AG09309 (cell line): Measurements from ENCODE around the gene CLP1.

ENCODE experiments used
- DNase-seq: peaks from one replicate; pipeline ENCODE4 v3.0.0-alpha.2; 2010; ENCODE audit warnings: low read depth
- H3K4me3 ChIP-seq: 2 replicates; pipeline ENCODE4 v1.5.1; 2011; ENCODE audit warnings: mild to moderate bottlenecking, low read depth, low read length, moderate library complexity; ENCODE audit not compliant: control insufficient read depth
- TF ChIP-seq, protein P1 (sequence below): IDR thresholded peaks from 2 replicates; pipeline ENCODE4 v1.5.1; 2011; ENCODE audit warnings: mild to moderate bottlenecking, low read depth, low read length, inconsistent platforms; ENCODE audit not compliant: insufficient read depth, control insufficient read depth; ENCODE audit errors: missing control alignments

Gene CLP1

DNA sequence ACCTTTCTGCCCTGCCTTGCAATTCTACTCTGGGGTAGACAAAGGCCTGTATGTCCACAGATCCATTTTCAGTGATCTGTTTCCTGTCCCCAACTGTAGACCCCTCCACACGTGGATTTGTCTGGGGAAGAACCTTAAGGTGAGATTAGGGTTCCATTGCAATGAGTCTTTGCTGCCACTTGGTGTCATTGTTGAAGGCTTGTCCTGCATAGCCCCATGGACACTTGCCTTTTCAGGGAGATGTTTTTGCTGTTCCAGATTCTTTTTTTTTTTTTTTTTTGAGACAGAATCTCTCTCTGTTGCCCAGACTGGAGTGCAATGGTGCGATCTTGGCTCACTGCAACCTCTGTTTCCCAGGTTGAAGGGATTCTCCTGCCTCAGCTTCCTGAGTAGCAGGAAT, 38.2 kb upstream of the CLP1 start:
- TF ChIP-seq, protein P1, sequence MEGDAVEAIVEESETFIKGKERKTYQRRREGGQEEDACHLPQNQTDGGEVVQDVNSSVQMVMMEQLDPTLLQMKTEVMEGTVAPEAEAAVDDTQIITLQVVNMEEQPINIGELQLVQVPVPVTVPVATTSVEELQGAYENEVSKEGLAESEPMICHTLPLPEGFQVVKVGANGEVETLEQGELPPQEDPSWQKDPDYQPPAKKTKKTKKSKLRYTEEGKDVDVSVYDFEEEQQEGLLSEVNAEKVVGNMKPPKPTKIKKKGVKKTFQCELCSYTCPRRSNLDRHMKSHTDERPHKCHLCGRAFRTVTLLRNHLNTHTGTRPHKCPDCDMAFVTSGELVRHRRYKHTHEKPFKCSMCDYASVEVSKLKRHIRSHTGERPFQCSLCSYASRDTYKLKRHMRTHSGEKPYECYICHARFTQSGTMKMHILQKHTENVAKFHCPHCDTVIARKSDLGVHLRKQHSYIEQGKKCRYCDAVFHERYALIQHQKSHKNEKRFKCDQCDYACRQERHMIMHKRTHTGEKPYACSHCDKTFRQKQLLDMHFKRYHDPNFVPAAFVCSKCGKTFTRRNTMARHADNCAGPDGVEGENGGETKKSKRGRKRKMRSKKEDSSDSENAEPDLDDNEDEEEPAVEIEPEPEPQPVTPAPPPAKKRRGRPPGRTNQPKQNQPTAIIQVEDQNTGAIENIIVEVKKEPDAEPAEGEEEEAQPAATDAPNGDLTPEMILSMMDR = no peak
- no peak overlapping the region for H3K4me3 ChIP-seq
- DNase-seq = no peak

DNA sequence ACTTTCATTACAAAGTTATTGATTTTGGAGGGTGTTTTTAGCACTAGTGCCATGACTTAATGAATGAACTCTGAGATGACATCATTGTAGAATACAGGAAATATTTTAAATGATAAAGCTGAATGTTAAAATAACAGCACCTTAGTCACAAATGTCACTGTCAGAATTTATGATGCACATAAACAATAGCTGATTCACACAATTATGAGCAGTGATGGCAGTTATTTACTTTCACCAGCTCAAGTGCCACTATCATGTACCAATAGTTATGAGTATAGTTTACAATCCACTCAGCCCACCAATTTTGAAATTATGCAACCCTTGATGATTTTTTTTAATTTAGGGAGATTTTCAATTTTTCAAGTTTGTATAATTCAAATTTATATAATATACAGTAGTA, 37.1 kb upstream of the CLP1 start:
- DNase-seq = no peak
- no peak overlapping the region for H3K4me3 ChIP-seq
- TF ChIP-seq, protein P1 = no peak

DNA sequence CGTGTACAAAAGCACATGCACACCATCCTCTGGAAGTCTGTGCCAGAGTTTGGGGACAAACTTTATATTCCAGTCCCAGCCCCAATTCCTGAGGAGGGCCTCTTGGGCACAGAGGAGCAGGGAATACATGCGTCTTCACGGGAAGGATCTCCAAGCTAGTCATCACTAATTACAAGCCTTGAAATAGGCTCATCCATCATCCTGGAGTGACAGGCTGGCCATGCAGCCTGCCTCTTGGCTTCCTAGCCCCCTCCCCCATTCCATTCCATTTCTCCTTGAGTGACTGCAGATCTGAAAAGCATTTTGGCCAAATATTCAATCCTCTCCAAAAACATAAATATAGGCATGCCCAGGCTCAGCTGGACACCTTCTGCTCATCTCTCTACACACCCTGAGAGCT, 35.3 kb upstream of the CLP1 start:
- TF ChIP-seq, protein P1 = no peak
- no peak overlapping the region for H3K4me3 ChIP-seq
- DNase-seq = no peak

DNA sequence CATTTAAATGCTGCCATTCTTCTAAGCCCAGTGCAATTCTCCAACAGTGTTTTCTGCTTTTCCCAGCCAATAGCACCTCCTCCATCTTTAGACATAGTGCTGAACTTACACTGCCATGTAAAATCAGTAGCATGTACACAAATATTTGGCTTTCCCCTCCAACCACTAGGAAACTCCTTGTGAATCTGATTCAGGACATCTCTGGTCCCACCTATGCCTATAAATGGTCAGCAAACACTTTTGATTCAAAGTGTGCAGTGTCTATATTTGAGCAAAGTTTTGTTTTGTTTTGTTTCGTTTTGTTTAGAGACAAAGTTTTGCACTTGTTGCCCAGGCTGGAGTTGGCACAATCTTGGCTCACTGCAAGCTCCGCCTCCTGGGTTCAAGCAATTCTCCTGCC, 32.7 kb upstream of the CLP1 start:
- TF ChIP-seq, protein P1 = no peak
- no peak overlapping the region for H3K4me3 ChIP-seq
- no peak for DNase-seq

DNA sequence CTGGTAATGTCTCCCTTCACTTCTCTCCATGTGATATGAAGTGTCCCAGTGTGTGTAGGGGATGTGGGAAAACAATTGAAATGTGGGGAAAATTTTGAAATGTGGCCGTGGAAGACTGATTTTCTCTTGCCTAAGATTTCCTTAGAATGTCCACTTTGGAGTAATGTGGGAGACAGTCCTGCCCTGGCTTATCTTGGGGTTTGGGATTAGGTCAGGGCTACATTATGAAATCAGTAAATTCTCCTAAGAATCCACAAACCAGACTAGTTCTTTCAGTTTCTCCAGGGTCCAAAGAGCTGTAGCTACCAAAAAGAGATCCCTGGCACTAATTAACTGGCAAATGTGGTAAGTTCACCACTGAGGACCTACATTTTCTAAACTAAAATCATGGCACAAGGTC, 30.7 kb upstream of the CLP1 start:
- no peak overlapping the region for H3K4me3 ChIP-seq
- DNase-seq = no peak
- TF ChIP-seq, protein P1 = no peak

DNA sequence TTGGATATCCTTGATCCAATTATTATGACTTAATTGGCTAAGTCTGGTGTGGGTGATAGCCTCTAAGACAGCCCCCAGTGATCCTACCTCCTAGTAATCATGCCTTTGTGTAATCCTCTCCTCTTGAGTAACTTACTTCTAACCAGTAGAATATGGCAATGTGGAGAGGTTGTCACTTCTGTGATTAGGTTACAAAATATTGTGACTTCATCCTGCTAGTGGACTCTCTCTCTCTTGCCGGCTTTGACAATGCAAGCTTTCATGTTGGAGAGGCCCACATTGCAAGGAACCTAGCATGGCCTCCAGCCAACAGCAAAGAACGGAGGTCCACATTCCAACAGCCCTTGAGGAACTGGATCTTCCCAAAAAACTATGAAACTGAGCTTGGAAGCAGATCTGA, 27.4 kb upstream of the CLP1 start:
- no peak overlapping the region for H3K4me3 ChIP-seq
- DNase-seq = no peak
- TF ChIP-seq, protein P1 = no peak

DNA sequence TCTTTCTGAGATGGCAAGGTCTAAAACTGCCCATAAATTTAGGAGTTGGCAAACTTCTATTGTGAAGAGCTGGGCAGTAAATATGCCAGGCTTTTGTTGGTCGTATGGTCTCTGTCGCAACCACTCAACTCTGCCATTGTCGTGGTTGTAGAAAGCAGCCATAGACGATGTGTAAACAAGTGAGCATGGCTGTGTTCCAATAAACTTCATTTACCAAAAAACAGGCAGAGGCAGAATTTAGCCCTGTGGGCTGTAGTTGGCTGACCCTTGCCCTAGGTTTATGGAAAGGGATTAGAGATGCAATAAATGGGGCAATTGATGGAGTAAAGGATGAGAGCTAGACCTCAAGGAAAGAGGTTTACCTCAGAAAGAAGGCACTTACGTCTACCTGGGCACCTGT, 25.4 kb upstream of the CLP1 start:
- no peak overlapping the region for H3K4me3 ChIP-seq
- TF ChIP-seq, protein P1 = no peak
- DNase-seq = no peak
